NT2/D1 (cell line): Measurements from ENCODE around the gene MADCAM1.

Experiments used
- YY1 ChIP-seq: IDR thresholded peaks from 2 replicates; pipeline ENCODE4 v1.6.1; 2011; ENCODE audit not compliant: insufficient read length, insufficient read depth
- ZNF274 ChIP-seq: IDR thresholded peaks from 2 replicates; pipeline ENCODE4 v1.6.1; 2011; ENCODE audit warnings: mild to moderate bottlenecking, low read depth, low read length

- TF ChIP-seq ZNF274 (no peak), YY1 (no peak)
These were observed 43.5 kb upstream of the MADCAM1 start for GRCh38 chr19:452829-453228.
